GM19397 (cell line): ENCODE measurements around the gene ASCL1.

ENCODE experiments used
- ATAC-seq: cut with Tn5 transposase; IDR thresholded peaks from one replicate; pipeline ENCODE4 v1.9.1; 2021; ENCODE audit warnings: mild to moderate bottlenecking, moderate library complexity; ENCODE audit not compliant: unreplicated experiment

Gene ASCL1

DNA sequence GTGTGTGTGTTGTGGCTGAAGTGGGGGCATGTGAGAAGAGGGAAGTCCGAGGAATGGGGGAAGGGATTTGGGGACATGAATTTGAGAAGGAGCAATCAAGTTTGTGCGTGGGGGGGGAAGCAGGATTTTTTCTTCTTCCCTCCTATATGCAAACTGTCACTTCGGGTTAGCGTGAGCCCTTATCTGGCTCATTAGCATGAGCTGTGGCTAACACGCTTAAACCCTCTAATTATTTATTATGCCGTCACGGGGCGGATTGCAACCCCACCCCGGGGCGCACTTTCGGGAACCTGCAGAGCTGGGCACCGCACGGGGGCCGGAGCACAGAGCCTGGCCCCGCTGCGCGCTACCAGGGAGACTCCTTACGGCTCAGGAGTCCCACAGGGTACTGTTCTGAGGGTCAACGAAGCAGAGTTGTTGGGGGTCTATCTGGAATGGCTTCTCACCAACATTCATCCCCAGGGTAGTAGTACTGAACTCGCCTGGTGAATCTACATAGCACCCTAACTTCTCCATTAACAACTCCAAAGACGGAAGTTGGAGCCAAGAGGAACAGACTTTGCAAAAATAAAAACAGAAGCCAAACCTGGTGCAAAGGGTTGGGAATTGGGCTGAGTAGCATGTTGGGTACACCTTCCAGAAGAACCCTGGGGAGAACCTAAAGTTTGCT lies 6.4 kb upstream of the ASCL1 start:
- ATAC-seq = no peak

DNA sequence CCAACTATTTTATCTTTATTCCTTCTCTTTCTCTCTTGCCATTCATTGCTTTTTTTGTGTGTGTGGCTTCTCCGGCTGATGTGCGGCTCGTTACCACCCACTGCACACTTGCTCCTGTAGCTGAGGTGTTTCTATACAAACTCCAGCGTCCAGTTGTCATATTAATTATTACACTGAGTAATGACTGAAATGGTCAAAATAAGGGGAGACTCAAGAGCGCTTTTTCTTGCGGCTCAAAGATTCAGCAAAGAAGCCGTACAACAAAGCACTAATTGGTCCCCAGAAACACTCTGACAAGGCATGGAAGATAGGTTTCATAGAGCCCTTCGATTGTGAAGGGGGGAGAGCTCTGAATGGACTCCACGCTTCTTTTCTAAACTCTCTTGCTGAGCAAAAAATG lies 5.6 kb upstream of the ASCL1 start:
- no peak for ATAC-seq

DNA sequence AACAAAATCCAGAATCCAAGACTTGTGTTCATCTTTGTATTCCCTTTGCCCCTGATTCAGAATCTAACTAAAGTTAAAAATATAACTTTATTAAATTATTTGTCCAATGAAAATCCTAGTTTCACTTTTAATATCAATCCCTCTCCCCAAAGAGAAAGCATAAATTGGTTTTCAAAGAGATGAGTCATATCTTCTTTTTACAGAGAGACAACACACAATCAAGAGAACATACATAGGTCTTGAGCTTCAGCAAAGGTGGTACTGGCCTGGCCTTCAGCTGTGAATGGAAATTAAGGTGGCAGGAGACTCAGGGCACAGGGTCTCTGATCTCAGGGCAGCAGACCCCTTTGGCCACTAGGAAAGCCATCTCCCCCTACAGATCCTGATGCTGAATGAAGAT lies 4.3 kb upstream of the ASCL1 start:
- no peak for ATAC-seq

DNA sequence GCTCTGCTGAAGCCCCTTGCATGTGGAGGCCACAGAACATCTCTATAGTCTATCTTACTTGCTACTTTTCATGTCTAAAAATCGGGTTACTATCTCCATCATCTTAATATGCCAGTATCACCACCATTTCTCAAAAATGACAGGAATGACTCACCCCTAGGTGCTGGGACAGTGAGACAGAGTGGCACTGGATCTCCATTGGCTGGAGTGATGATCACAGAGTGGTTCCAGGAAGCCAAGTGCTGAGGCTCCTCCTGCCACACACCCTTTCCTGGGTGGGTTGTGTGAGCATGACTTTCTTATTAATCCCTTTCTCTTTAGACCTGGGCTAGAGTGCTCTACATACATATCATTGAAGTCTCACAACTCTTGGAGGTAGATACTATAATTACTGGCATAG lies 3.3 kb upstream of the ASCL1 start:
- ATAC-seq = no peak

DNA sequence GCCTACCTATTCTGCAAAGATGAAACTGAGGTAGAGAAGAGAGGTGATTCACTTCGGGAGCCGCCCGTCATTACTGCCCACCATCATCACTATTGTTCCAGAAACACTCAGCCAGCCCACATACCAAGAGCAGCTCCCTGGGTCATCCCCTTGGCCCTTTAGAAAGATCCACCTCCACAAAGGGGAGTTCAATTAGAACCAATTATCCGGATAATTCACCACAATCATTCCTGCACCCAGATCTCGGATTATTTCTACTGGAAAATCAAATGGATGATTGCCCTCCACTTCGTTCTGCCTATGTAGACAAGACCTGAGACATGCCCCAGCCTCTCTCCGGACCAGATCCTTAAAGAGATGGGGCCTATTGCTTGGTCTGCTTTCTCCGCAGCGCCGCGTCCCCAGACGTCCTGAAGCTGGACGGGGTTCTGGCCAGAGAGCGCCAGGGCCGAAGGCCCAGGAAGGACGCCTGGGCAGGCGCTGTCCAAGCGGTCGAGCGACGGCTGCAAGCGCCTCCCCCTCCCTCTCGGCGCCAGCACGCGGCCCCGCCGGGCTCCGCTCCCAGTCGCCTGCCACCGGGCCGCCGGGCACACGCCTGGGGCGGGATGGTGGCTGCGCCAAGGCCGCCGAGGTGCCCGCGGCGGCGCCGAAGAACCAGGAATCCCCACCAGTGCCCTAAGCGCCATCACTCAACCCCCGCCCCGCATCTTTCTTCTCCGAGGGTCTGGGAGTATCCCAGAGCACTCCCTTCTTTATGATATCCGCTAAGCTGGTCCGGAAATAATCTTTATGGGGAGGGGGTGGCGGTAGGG lies 1.3 kb upstream of the ASCL1 start:
- ATAC-seq = no peak

DNA sequence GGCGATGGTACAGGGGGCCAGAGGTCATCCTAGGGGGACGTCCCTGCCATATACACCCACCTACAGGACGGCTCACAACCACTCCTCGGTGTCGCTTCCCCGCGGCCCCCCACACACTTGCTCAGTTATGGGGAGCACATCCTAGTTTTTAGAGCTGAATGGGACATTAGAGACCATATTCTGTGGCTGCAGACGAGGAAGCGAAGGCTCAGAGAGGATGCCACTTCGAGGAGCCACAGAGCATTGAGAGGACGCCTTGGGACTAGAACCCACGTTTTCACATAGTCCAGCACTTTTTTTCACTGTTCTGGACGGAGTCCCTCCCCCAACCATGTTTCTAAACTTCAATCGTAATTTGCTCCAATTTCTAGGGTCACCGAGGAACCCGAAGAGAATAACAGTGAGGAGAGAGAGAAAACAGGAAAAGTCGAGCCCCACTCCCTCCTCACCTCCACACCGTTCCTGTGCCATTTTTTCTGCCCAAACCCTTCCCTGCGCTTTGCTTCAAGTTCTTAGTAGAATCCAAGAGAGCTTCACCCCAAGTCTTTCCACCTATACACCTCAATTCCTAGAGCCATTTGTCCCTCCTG lies 641 bp upstream of the ASCL1 start:
- no peak for ATAC-seq

DNA sequence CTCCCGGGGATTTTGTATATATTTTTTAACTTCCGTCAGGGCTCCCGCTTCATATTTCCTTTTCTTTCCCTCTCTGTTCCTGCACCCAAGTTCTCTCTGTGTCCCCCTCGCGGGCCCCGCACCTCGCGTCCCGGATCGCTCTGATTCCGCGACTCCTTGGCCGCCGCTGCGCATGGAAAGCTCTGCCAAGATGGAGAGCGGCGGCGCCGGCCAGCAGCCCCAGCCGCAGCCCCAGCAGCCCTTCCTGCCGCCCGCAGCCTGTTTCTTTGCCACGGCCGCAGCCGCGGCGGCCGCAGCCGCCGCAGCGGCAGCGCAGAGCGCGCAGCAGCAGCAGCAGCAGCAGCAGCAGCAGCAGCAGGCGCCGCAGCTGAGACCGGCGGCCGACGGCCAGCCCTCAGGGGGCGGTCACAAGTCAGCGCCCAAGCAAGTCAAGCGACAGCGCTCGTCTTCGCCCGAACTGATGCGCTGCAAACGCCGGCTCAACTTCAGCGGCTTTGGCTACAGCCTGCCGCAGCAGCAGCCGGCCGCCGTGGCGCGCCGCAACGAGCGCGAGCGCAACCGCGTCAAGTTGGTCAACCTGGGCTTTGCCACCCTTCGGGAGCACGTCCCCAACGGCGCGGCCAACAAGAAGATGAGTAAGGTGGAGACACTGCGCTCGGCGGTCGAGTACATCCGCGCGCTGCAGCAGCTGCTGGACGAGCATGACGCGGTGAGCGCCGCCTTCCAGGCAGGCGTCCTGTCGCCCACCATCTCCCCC lies 777 bp downstream of the ASCL1 start:
- peak; percentile 72 for ATAC-seq

DNA sequence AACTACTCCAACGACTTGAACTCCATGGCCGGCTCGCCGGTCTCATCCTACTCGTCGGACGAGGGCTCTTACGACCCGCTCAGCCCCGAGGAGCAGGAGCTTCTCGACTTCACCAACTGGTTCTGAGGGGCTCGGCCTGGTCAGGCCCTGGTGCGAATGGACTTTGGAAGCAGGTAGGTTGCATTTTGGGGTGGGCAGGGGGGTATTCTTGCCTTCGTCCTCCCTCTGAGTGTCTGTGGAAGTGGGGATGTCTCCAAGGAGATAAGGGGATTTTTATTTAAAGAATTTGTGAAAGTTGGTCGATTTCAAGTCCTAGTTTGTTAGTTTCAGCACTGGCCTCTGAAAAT lies 1.3 kb downstream of the ASCL1 start:
- peak; percentile 0 for ATAC-seq

DNA sequence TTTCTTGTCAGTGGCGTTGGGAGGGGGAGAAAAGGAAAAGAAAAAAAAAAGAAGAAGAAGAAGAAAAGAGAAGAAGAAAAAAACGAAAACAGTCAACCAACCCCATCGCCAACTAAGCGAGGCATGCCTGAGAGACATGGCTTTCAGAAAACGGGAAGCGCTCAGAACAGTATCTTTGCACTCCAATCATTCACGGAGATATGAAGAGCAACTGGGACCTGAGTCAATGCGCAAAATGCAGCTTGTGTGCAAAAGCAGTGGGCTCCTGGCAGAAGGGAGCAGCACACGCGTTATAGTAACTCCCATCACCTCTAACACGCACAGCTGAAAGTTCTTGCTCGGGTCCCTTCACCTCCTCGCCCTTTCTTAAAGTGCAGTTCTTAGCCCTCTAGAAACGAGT lies 1.9 kb downstream of the ASCL1 start:
- no peak for ATAC-seq

DNA sequence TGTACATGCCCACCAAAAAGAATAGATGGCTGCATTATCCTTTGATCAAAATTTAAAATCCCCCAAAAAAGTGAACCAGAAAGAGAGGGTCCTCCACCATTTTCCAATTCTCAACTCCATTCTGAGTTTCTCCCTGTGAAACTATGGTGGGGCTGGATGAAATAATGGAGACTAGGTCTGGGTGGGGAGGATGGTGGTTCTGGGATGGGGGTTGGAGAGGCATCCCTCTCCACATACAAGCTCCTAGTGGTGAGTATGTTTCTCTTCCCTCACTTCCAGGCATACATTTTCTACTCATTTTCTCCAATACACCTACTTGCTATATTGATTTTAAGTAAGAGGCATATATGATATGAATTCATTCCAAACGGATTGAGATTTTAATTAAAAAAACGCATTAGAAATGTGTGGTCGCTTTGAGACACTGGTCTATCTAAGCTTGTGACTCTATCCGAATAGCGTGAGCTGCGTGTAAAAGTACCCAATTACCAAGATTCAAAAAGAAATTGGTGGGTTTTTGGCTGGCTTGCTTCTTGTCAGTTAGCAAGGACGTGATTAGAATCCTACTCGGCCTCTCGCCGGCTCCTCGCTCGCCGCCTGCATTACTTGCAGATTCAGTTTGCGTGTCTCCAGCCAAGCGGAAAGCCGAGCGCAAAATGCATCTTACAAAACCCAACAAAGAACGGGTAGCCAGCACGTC lies 3.4 kb downstream of the ASCL1 start:
- ATAC-seq = no peak

DNA sequence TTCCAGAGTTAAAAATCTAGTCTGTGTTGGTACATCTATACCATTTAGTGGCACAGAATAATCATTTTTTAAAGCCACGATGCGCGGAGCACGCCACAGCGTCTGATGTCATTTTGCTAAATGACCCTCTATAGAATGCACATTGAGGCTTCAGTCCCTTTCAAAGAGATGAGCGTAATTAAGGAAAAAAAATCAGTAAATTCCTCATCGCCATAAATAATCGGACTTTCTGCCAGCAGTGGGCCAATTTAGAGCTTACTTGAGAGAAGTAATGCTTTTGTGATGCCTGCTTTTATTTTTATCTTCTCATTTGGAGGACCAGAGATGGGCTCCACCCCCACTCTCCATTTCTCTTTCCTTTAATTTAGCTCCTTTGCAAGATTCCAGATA lies 4.0 kb downstream of the ASCL1 start:
- no peak for ATAC-seq

DNA sequence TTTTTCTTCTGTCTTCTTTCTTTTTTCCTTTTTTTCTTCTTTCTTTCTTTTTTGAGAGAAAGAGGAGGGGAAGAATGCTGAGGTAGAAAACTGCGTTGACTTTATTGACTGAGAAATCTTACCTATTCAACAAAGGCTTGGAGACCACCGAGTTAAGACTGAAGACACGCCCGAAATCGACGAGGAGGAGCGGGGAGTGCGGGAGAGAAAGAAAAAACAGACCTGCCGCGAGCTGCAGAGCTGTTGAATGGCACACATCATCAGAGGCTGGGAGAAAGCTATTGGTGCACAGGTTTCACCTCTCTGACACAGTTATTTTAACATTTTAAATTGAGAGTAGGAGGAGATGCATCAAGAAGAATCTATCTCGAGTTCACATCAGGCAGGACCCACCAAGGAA lies 5.1 kb downstream of the ASCL1 start:
- no peak for ATAC-seq

DNA sequence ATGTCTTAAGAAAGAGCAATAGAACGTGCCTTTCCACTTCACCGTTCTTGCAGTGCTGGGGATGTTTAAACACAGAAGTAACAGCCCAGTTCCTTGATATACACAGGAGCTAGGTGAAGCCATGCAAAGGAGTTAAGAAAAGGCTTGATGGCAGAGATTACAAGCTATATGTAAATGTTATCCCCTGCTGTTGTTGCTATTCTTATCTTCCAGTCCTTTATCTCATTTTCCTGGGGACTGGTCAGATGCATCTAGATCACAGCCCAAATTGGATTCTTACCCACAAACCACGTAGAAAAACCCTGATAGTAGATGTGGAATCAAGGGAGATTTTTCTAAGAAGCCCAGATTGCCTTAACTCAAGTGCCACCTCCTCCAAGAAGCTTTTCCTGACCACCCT lies 5.5 kb downstream of the ASCL1 start:
- no peak for ATAC-seq

DNA sequence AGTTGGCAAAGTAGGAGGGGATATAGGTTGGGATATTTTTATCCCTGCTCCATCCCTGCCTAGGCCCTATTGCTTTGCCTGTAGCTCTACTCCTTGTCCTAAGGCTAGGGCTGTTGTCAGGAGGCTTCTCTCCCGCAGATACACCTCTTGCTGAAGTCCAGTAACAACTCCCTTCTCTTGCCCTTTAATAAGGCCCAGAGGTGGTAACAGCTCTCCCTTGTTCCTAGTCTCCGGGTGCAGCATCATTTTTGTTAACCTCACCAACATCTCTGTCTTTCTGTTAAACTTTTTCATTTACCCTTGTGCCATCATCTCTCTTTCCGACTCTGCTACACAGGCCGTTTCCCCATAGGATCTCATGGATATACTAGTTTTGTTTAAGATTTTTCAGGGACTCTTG lies 6.3 kb downstream of the ASCL1 start:
- ATAC-seq = no peak

DNA sequence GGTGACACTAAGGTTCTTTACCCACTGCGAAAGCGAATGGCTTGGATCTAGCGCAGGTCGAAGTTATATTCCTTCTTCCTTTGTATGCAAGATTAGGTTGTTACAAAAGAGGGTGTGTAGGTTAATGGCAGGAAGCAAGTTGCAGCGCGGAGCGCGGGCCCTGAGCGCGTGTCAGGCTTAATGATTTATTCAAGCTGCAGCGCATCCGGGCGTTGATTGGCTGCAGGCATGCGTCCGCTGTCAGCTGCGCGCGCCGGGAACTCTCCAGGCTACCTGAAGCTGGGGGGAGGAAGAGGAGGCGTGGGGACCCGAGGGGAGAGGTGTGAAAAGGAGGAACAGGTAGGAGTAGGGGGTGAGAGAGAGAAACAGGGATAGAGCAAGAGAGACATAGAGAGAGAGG lies 7.4 kb downstream of the ASCL1 start:
- ATAC-seq = no peak

DNA sequence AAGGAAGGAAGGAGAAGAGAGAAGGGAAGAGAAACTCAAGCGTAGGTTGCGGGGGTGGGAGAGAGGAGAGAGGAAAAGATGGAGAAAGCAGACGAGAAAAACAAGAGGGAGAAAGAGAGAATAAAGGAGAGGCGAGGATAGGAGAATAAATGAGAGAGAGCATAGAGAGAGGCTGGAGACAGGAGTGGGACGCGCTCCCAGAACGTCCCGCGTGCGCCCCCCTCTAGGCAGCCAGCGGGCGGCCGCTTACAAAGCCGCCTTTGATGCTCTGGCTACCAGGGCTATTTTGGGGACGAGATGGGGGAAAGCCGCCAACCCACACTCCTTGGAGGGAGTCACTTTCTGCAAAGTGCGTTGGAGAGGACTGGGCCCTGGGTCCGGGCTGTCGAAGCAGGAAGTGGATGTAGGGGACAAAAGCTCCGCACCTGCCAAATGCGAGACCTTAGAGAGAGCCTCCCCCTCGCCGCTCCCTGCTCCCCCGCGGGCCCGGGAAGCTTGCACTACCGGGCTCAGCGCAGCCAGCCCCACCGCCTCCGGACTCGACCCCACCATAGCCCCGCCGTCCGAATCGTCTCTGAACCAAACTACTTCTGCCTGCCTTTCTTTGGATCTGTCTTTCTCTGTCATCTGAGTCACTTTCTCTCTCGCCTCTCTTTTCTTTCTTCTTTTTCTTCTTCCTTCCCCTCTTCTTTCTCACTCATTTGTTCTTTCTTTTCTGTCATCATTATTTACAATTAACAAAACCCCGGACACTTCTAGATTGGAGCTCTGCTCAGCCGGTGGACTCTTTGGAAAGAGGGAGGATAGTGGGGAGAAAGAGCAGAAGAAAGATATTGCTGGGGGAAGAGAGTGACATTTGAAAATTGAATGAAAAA lies 8.0 kb downstream of the ASCL1 start:
- ATAC-seq = no peak

DNA sequence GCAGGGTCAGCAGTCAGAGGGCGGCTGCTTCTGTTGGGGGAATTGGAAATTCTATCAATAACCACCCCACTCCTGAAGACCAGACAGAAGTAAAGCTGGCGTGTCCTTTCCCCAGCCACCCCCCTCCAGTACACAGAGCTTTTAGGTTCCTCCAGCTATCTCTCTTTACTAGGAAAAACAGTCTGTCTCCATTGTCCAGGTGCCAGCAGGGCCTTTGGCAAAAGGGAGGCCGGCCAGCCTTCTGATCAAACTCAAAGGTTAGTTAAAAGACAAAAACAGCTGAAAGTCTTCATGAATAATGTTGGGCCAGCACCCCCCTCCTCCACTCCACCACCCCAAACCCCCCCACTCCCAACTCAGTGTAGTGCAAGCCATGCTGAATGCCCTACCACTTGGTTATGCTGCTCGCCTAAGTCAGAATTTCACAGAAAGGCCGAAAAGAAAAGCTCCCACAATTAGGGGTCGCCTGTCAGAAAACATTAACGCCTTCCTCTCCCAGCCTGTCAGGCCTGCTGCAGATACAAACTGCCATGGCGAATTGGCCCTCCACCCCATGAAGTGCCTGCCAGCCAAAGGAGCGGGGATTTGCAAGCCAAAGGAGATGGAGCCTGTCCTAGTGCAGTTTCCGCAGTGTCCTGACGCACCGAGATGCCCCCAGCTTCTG lies 8.9 kb downstream of the ASCL1 start:
- no peak for ATAC-seq

DNA sequence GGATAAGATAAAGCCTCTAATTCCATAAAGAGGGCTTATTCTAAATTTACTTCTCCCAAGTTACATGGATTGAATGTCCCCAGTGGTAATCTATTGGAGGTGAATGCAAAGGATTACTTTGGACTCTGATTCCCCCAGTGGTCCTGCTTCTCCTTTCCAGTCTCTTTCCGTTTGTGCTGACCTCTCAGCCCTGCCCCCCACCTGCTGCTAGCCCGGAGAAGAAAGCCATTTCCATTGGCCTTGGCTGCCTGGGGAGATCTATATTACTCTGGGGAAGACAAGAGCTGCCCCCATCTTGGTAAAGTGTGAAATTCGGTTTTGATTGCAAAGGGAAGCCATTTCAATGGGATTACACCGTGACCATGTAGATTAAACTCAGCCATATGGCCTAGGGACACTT lies 13.3 kb downstream of the ASCL1 start:
- no peak for ATAC-seq

DNA sequence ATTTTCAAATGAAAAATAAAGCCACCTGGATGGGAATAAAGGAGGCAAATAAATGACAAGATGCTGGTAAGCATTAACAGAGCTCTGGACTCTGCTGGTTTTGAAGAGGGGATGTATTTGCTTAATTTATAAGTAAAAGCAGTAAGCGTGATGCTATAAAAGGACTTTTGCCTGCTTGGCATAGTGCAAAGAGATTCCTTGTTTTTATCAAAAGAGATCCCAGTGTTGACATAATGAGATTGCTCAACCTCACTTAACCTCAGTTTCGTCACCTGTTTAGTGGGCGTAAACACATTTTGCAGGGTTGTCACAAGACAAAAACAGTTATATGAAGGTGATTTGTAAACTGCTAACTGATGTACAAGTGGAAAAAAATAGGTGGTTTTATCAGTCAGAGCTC lies 13.8 kb downstream of the ASCL1 start:
- no peak for ATAC-seq

DNA sequence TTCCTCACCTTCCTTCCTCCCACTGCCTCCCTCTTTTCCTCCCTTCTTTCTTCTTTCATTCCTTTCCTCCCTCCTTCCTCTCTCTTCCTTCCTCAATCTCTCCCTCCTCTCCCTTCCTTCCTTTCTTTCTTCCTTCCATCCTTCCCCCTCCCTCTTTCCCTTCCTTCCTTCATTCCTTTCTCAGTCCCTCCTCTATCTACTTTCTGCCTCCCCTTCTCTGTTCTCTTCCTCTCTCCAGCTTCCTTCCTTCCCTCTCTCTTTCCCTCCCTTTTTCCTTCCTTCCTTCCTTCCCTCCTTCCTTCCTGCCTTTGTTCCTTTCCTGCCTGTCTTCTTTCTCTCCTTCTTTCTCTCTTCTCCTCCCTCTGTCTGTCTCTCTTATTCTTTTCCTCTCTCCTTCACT lies 16.1 kb downstream of the ASCL1 start:
- no peak for ATAC-seq
